Stimulated activated CD4-positive, alpha-beta T cell treated with anti-CD3 and anti-CD28 coated beads, TNF-alpha, amount 100 ng/mL, for 48 hours (primary cell): Measurements from ENCODE around the gene POLK.
"Not testable (repeated sequence)": the region's sequence is repeated elsewhere in the genome, so short reads cannot be mapped to it uniquely, and the experiment has no call there.

Source experiments
- DNase-seq, 3 donors: peaks; one replicate each; pipeline ENCODE4 v3.0.0-alpha.2; 2020; ENCODE audit warnings: low read depth in 3 of 3

Gene POLK

GRCh38 chr5:75510836-75511434 is 756 bp upstream of the POLK start:
- peak in 1 of 3 donors; percentile 11 for DNase-seq

- no peak for DNase-seq
Measured at GRCh38 chr5:75512383-75513074, 838 bp downstream of the POLK start.

- no peak for DNase-seq
Measured at GRCh38 chr5:75513841-75514240, 2.1 kb downstream of the POLK start.

- DNase-seq = no peak
Measured at GRCh38 chr5:75514323-75514722, 2.6 kb downstream of the POLK start.

GRCh38 chr5:75519761-75520160 is 8.1 kb downstream of the POLK start:
- DNase-seq = no peak

- no peak for DNase-seq
Measured at GRCh38 chr5:75521195-75521594, 9.5 kb downstream of the POLK start.

- no peak for DNase-seq
Measured at GRCh38 chr5:75522025-75522424, 10.3 kb downstream of the POLK start.

GRCh38 chr5:75522542-75522941 is 10.9 kb downstream of the POLK start:
- DNase-seq = no peak

- DNase-seq = no peak
Measured at GRCh38 chr5:75523275-75523674, 11.6 kb downstream of the POLK start.

GRCh38 chr5:75524071-75524470 is 12.4 kb downstream of the POLK start:
- no peak for DNase-seq

- no peak for DNase-seq
Measured at GRCh38 chr5:75524591-75524990, 12.9 kb downstream of the POLK start.

- DNase-seq = no peak
Measured at GRCh38 chr5:75525344-75525743, 13.7 kb downstream of the POLK start.

GRCh38 chr5:75526070-75526469 is 14.4 kb downstream of the POLK start:
- no peak for DNase-seq

GRCh38 chr5:75529185-75529584 is 17.5 kb downstream of the POLK start:
- no peak for DNase-seq

- DNase-seq = no peak
Measured at GRCh38 chr5:75532190-75532589, 20.5 kb downstream of the POLK start.

GRCh38 chr5:75533716-75534115 is 22.0 kb downstream of the POLK start:
- not testable (repeated sequence) for DNase-seq

- no peak for DNase-seq
Measured at GRCh38 chr5:75534734-75535133, 23.0 kb downstream of the POLK start.

- no peak for DNase-seq
Measured at GRCh38 chr5:75536147-75536546, 24.5 kb downstream of the POLK start.

- no peak for DNase-seq
Measured at GRCh38 chr5:75536694-75537360, 25.1 kb downstream of the POLK start.

- DNase-seq = no peak
Measured at GRCh38 chr5:75538211-75538610, 26.5 kb downstream of the POLK start.

- no peak for DNase-seq
Measured at GRCh38 chr5:75545131-75545530, 33.4 kb downstream of the POLK start.

GRCh38 chr5:75546830-75547229 is 35.1 kb downstream of the POLK start:
- no peak for DNase-seq

GRCh38 chr5:75547812-75548211 is 36.1 kb downstream of the POLK start:
- DNase-seq = no peak
